Activated naive CD8-positive, alpha-beta T cell (primary cell): ENCODE results near the gene ZNF880.

ENCODE experiments used
- H3K27ac Mint-ChIP-seq: one replicate; pipeline ENCODE4 v1.8.0; 2021; ENCODE audit warnings: mixed read lengths
- H3K27me3 Mint-ChIP-seq: one replicate; pipeline ENCODE4 v1.8.0; 2021; ENCODE audit warnings: mixed read lengths
- H3K36me3 Mint-ChIP-seq: one replicate; pipeline ENCODE4 v1.8.0; 2021; ENCODE audit warnings: mixed read lengths
- H3K4me1 Mint-ChIP-seq: one replicate; pipeline ENCODE4 v1.8.0; 2021; ENCODE audit warnings: low read depth, mixed read lengths
- H3K4me3 Mint-ChIP-seq: one replicate; pipeline ENCODE4 v1.8.0; 2021; ENCODE audit warnings: mild to moderate bottlenecking, mixed read lengths
- H3K9me3 Mint-ChIP-seq: one replicate; pipeline ENCODE4 v1.8.0; 2021; ENCODE audit warnings: low read depth, mixed read lengths

The ZNF880 gene

DNA sequence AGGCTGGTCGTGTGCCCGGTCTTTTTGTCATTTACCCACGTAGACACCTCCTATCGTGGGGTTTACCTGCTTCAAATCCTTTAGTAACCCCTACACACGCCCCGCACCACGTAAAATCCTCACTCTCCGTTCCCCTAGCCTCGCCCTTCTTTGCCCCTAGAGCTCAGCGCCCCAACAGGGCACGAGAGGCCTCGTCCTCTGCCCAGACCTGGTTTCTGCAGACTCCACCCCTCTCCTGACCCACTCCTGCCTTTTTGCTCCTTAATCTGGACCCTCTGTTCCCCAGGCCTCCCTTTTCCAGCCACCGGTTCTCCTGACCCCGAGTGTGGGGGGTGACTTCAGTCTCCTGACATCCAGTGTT, 28.3 kb downstream of the ZNF880 start:
- H3K4me3 Mint-ChIP-seq, result peak overlapping the region; percentile 89
- peak overlapping the region; percentile 82 for H3K27ac Mint-ChIP-seq
- H3K36me3 Mint-ChIP-seq, result peaks cover 49% of the 10 kb centered on the region
- H3K9me3 Mint-ChIP-seq, result peaks cover 17% of the 10 kb centered on the region
- H3K27me3 Mint-ChIP-seq, result no peaks in the 10 kb centered on the region
- peaks cover 14% of the 10 kb centered on the region for H3K4me1 Mint-ChIP-seq

DNA sequence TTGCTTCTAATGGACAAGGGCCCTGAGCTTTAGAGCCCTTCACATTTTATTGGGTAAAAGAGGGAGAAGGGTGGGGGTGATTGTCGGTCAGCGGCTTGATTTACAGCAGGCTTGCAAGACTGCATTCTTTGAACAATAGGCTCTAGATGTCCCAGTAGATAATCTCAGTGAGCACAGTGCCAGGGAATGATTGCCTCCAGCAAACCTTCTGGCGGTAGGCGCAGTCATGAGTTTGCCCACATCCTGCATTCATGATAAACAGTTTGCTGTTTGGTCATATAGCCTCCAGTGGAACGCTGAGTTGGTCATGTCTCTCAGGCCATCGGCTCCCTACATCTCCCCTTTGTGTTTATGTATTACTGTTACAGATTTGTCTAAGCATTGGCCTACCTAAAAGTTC, 40.6 kb downstream of the ZNF880 start:
- peaks cover 75% of the 10 kb centered on the region for H3K36me3 Mint-ChIP-seq
- H3K27ac Mint-ChIP-seq, result no peak overlapping the region
- no peak overlapping the region for H3K4me3 Mint-ChIP-seq
- H3K27me3 Mint-ChIP-seq, result no peaks in the 10 kb centered on the region
- peaks cover 48% of the 10 kb centered on the region for H3K9me3 Mint-ChIP-seq
- H3K4me1 Mint-ChIP-seq, result no peaks in the 10 kb centered on the region

DNA sequence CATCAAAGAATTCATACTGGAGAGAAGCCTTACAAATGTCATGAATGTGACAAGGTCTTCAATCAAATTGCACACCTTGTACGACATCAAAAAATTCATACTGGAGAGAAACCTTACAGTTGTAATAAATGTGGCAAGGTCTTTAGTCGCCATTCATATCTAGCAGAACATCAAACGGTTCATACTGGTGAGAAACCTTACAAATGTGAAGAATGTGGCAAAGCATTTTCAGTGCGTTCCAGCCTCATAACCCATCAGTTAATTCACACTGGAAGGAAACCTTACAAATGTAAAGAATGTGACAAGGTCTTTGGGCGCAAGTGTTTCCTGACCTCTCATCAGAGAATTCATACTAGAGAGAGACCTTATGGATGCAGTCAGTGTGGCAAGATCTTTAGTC, 46.0 kb downstream of the ZNF880 start:
- Mint-ChIP-seq H3K27me3 (no peaks in the 10 kb centered on the region), H3K4me1 (no peaks in the 10 kb centered on the region), H3K4me3 (no peak overlapping the region), H3K9me3 (peaks cover 46% of the 10 kb centered on the region), H3K36me3 (peaks cover 46% of the 10 kb centered on the region), H3K27ac (no peak overlapping the region)

DNA sequence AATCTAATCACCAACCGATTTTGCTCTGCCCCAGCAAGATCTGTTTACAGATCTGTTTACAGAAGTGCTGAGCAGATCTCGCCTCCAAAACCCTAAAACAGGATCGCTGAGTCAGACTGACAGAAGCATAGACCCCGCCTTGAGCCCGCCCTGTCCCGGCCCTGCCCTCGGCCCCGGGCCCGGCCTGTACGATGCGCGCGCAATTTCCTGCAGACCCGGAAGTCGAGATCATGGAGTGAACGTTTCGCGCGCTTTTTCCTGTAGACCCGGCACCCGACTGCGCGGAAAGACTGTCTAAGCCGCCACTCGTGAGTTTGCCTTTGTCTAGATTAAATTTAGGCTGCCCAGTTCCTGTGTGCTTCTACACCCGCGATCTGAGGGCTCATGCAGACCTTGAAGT, 59.2 kb downstream of the ZNF880 start, which contains the start of gene ZNF534:
Gene ZNF534 (plus strand): TSS at position 212 of the 400 bp plus-strand sequence. CDS start 2,327 bp downstream, outside the sequence.
- Mint-ChIP-seq H3K27ac (no peak within 1 kb of the TSS), H3K9me3 (peaks cover 22% of the 10 kb centered on the region), H3K36me3 (peaks cover 15% of the 10 kb centered on the region), H3K27me3 (no peaks in the 10 kb centered on the region), H3K4me1 (no peaks in the 10 kb centered on the region), H3K4me3 (no peak within 1 kb of the TSS)
